ENCODE measurements around the gene DIP2C. TPM values are rescaled to one million over a fixed set of nuclear protein-coding genes. Genes with fewer than 3 reads are reported as not detected.

Gene DIP2C
- total RNA-seq, 1 donor from 2014 or later = 30.8 TPM

GRCh38 chr10:437698-438490 is 251.6 kb downstream of the DIP2C start:
- H3K4me1 ChIP-seq = no peaks in the 10 kb centered on the region
- no peak overlapping the region for H3K27ac ChIP-seq (replicated peaks)
- no peak for TF ChIP-seq CTCF (IDR thresholded peaks at IDR 0.05; ENCODE audit: borderline replicate concordance)
- intact Hi-C loops (cut with micrococcal nuclease) = no loop called here
- no peak overlapping the region for H3K4me3 ChIP-seq
- H3K36me3 ChIP-seq = peaks cover 24% of the 10 kb centered on the region
- DNase-seq = no peak
- no peaks in the 10 kb centered on the region for H3K9me3 ChIP-seq (replicated peaks)
- no peaks in the 10 kb centered on the region for H3K27me3 ChIP-seq (ENCODE audit: low read depth)

- peaks cover 24% of the 10 kb centered on the region for H3K36me3 ChIP-seq
- DNase-seq = no peak
- no peak overlapping the region for H3K4me3 ChIP-seq
- no peak for TF ChIP-seq CTCF (IDR thresholded peaks at IDR 0.05; ENCODE audit: borderline replicate concordance)
- H3K9me3 ChIP-seq (replicated peaks) = no peaks in the 10 kb centered on the region
- intact Hi-C loops (cut with micrococcal nuclease) = no loop called here
- H3K27me3 ChIP-seq (ENCODE audit: low read depth) = no peaks in the 10 kb centered on the region
- H3K4me1 ChIP-seq = no peaks in the 10 kb centered on the region
- H3K27ac ChIP-seq (replicated peaks) = no peak overlapping the region
Measured at GRCh38 chr10:436911-437665, 252.4 kb downstream of the DIP2C start.

- H3K36me3 ChIP-seq = peaks cover 24% of the 10 kb centered on the region
- H3K27ac ChIP-seq (replicated peaks) = no peak overlapping the region
- H3K9me3 ChIP-seq (replicated peaks) = no peaks in the 10 kb centered on the region
- no peak for DNase-seq
- no peak for TF ChIP-seq CTCF (IDR thresholded peaks at IDR 0.05; ENCODE audit: borderline replicate concordance)
- H3K4me1 ChIP-seq = no peaks in the 10 kb centered on the region
- intact Hi-C loops (cut with micrococcal nuclease) = no loop called here
- H3K4me3 ChIP-seq = no peak overlapping the region
- H3K27me3 ChIP-seq (ENCODE audit: low read depth) = no peaks in the 10 kb centered on the region
Measured at GRCh38 chr10:436013-436697, 253.3 kb downstream of the DIP2C start.

GRCh38 chr10:435397-435796 is 254.1 kb downstream of the DIP2C start:
- Histone ChIP-seq H3K36me3 (peaks cover 19% of the 10 kb centered on the region), H3K4me1 (no peaks in the 10 kb centered on the region), H3K4me3 (no peak overlapping the region), H3K9me3 (replicated peaks) (no peaks in the 10 kb centered on the region), H3K27me3 (ENCODE audit: low read depth) (no peaks in the 10 kb centered on the region), H3K27ac (replicated peaks) (no peak overlapping the region)
- intact Hi-C loops (cut with micrococcal nuclease) = no loop called here
- no peak for TF ChIP-seq CTCF (IDR thresholded peaks at IDR 0.05; ENCODE audit: borderline replicate concordance)
- no peak for DNase-seq

GRCh38 chr10:429696-430095 is 259.8 kb downstream of the DIP2C start:
- H3K4me1 ChIP-seq = no peaks in the 10 kb centered on the region
- no peak overlapping the region for H3K27ac ChIP-seq (replicated peaks)
- intact Hi-C loops (cut with micrococcal nuclease) = no loop called here
- no peak for DNase-seq
- TF ChIP-seq CTCF (IDR thresholded peaks at IDR 0.05; ENCODE audit: borderline replicate concordance) = no peak
- no peaks in the 10 kb centered on the region for H3K9me3 ChIP-seq (replicated peaks)
- H3K4me3 ChIP-seq = no peak overlapping the region
- H3K36me3 ChIP-seq = no peaks in the 10 kb centered on the region
- no peaks in the 10 kb centered on the region for H3K27me3 ChIP-seq (ENCODE audit: low read depth)
